ENCODE results near the gene ABHD17B. TPM values are rescaled to one million over a fixed set of nuclear protein-coding genes. Genes with fewer than 3 reads are reported as not detected.

Gene ABHD17B
- total RNA-seq, 1 experiment from 2014 or later: 21.1 TPM

GRCh38 chr9:71895117-71895516, 15.9 kb downstream of the ABHD17B start:
- no peak for DNase-seq (ENCODE audit: low read depth, low spot score)
- ATAC-seq: no peak
- Histone ChIP-seq H3K36me3 (ENCODE audit: control insufficient read depth, insufficient read depth, low read length) (no peaks in the 10 kb centered on the region), H3K4me3 (ENCODE audit: low read depth in 2 of 2, low read length in 2 of 2) (no peak overlapping the region), H3K4me1 (ENCODE audit: control insufficient read depth, insufficient read depth, low read length) (no peaks in the 10 kb centered on the region; the same call in 1 of the 2 replicates), H3K9me3 (ENCODE audit: control insufficient read depth, insufficient read depth, low read depth, low read length) (no peaks in the 10 kb centered on the region), H3K27ac (ENCODE audit: low read length) (no peak overlapping the region), H3K27me3 (ENCODE audit: control insufficient read depth, insufficient read depth, low read length) (no peaks in the 10 kb centered on the region)
- ChIA-PET CTCF (no interaction called here), POLR2A (no interaction called here)
- in situ Hi-C loops (cut with HindIII; ENCODE audit: low pct_unique_long_range_greater_than_20kb, low sequenced_read_pairs): no loop called here
- intact Hi-C loops (cut with micrococcal nuclease; ENCODE audit: unreplicated experiment): no loop called here
- no TSS peak for BruUV-seq (replicated peaks)
- no peak for TF ChIP-seq CTCF (IDR thresholded peaks at IDR 0.05)
- TF ChIP-seq TCF7L2 (IDR thresholded peaks at IDR 0.05; ENCODE audit: low read depth, low read length): no peak
- no peak for TF ChIP-seq POLR2AphosphoS5 (IDR thresholded peaks at IDR 0.05; ENCODE audit: low read depth, low read length)
- TF ChIP-seq REST (IDR thresholded peaks at IDR 0.05; ENCODE audit: insufficient read depth in 1 of 2, low read depth in 2 of 2, low read length in 1 of 2): no peak

GRCh38 chr9:71891557-71892189, 19.3 kb downstream of the ABHD17B start:
- ChIA-PET CTCF (no interaction called here), POLR2A (interaction anchor here (0.6 kb wide), 1 partner anchor 133 kb away, joined by 12 read pairs; no protein-coding TSS in a partner anchor)
- DNase-seq (ENCODE audit: low read depth, low spot score): no peak
- H3K27ac ChIP-seq (ENCODE audit: low read length): no peak overlapping the region
- no TSS peak for BruUV-seq (replicated peaks)
- intact Hi-C loops (cut with micrococcal nuclease; ENCODE audit: unreplicated experiment): no loop called here
- no peaks in the 10 kb centered on the region; the same call in 1 of the 2 replicates for H3K4me1 ChIP-seq (ENCODE audit: control insufficient read depth, insufficient read depth, low read length)
- TF ChIP-seq REST (IDR thresholded peaks at IDR 0.05; ENCODE audit: insufficient read depth in 1 of 2, low read depth in 2 of 2, low read length in 1 of 2) (no peak), POLR2AphosphoS5 (IDR thresholded peaks at IDR 0.05; ENCODE audit: low read depth, low read length) (no peak), CTCF (IDR thresholded peaks at IDR 0.05) (no peak), TCF7L2 (IDR thresholded peaks at IDR 0.05; ENCODE audit: low read depth, low read length) (no peak), SIN3A (IDR thresholded peaks at IDR 0.05; ENCODE audit: borderline replicate concordance, insufficient read depth, low read depth, low read length) (no peak)
- H3K27me3 ChIP-seq (ENCODE audit: control insufficient read depth, insufficient read depth, low read length): no peaks in the 10 kb centered on the region
- ATAC-seq: no peak
- H3K9me3 ChIP-seq (ENCODE audit: control insufficient read depth, insufficient read depth, low read depth, low read length): no peaks in the 10 kb centered on the region
- in situ Hi-C loops (cut with HindIII; ENCODE audit: low pct_unique_long_range_greater_than_20kb, low sequenced_read_pairs): no loop called here
- H3K4me3 ChIP-seq (ENCODE audit: low read depth in 2 of 2, low read length in 2 of 2): no peak overlapping the region
- no peaks in the 10 kb centered on the region for H3K36me3 ChIP-seq (ENCODE audit: control insufficient read depth, insufficient read depth, low read length)

All from Panc1 (cell line).